SK-N-SH (cell line): ENCODE measurements around the gene PDS5B.

Source experiments
- CTCF ChIP-seq: fragments of 200-600 bp; sonication (generic); IDR thresholded peaks from 2 replicates; pipeline ENCODE4 v1.6.1; 2017; ENCODE audit warnings: antibody characterized with exemption, mild to moderate bottlenecking, moderate library complexity
- EP300 ChIP-seq, 2 experiments: IDR thresholded peaks; 2 replicates each; pipeline versions ENCODE4 v1.4.0 to v1.6.1; 2012; ENCODE audit warnings: borderline replicate concordance in 1 of 2, low read depth in 1 of 2, low read length in 1 of 2
- EZH2phosphoT487 ChIP-seq: fragments of 200-600 bp; sonication (generic); IDR thresholded peaks from 2 replicates; pipeline ENCODE4 v1.6.1; 2017; ENCODE audit warnings: low read depth, mixed run types, mild to moderate bottlenecking, antibody characterized with exemption, moderate library complexity, borderline replicate concordance
- FOSL2 ChIP-seq: IDR thresholded peaks from 2 replicates; pipeline ENCODE4 v1.4.0; 2012; ENCODE audit warnings: low read depth, mild to moderate bottlenecking, moderate library complexity, borderline replicate concordance
- FOXM1 ChIP-seq: IDR thresholded peaks from 2 replicates; pipeline ENCODE4 v1.4.0; 2012; ENCODE audit warnings: low read depth, mild to moderate bottlenecking
- GABPA ChIP-seq: IDR thresholded peaks from 2 replicates; pipeline ENCODE4 v1.4.0; 2012; ENCODE audit warnings: low read depth, mild to moderate bottlenecking
- MXI1 ChIP-seq: IDR thresholded peaks from 2 replicates; pipeline ENCODE4 v1.6.1; 2012; ENCODE audit warnings: mild to moderate bottlenecking, low read depth, low read length, improper control_type of control experiment
- RAD21 ChIP-seq: IDR thresholded peaks from 2 replicates; pipeline ENCODE4 v1.6.1; 2012; ENCODE audit warnings: mild to moderate bottlenecking, low read length
- REST ChIP-seq: IDR thresholded peaks from 2 replicates; pipeline ENCODE4 v1.6.1; 2012; ENCODE audit warnings: mild to moderate bottlenecking, low read depth, low read length, moderate library complexity
- SIN3A ChIP-seq: IDR thresholded peaks from 2 replicates; pipeline ENCODE4 v1.6.1; 2012; ENCODE audit warnings: low read depth, mild to moderate bottlenecking, low read length, moderate library complexity, borderline replicate concordance
- TAF1 ChIP-seq: IDR thresholded peaks from 2 replicates; pipeline ENCODE4 v1.6.1; 2012; ENCODE audit warnings: low read depth, mild to moderate bottlenecking, low read length, moderate library complexity, borderline replicate concordance
- USF1 ChIP-seq: IDR thresholded peaks from 2 replicates; pipeline ENCODE4 v1.4.0; 2012; ENCODE audit warnings: low read depth, borderline replicate concordance

GRCh38 chr13:32737111-32737571 lies 150.9 kb downstream of the PDS5B start:
- no peak for TF ChIP-seq MXI1
- no peak for TF ChIP-seq REST
- TF ChIP-seq CTCF, result no peak
- no peak for TF ChIP-seq EP300 (IDR thresholded peaks at IDR 0.05; ENCODE audit: borderline replicate concordance in 1 of 2, low read depth in 1 of 2, low read length in 1 of 2)
- TF ChIP-seq GABPA, result no peak
- TF ChIP-seq SIN3A, result no peak
- TF ChIP-seq RAD21, result no peak
- TF ChIP-seq TAF1, result no peak
- TF ChIP-seq EZH2phosphoT487, result no peak
- TF ChIP-seq USF1, result no peak
- TF ChIP-seq FOXM1, result no peak
- TF ChIP-seq FOSL2, result no peak
